ENCODE results near the gene TLE6.

DNA sequence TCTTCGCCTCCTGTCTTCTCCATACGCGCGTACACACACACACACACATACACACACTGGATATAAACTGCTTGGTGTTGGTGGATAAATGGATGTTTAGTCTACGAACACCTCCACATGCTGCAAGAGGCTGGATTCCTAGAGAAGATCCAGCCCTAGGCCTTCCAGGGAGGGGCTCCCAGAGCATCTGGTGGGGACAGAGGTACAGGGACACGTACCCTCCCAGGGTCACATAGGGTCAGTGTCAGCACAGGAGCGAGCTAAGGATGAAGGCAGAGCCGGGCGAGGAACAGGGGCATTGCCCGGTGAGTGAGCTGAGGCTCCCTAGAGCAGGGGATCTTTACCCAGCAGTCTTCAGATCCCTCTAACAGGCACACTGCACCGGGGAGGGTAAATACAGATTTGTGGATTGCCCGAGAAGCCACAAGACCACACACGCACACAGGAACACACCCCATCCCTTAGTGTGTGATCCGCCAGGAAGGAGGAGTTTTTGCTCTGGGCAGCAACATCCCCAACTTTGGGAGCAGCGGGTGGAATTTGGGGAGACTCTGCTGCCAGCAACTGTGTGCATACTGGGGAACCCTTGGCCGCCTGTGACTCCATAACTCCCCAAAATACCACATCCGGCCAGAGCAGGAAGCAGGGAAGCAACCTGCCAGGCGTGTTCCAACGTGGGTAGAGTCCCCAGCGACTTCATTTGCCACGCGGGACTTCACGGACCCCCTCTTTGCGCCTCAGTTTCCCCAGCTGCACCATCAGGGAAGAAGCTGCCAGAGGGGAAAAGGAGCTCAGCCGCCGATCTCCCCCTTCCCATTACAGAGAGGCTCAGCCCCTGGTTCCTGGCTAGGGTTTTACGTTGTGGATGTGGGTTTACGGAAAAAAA is 57.5 kb downstream of the TLE6 start:
- TF ChIP-seq, protein P1, sequence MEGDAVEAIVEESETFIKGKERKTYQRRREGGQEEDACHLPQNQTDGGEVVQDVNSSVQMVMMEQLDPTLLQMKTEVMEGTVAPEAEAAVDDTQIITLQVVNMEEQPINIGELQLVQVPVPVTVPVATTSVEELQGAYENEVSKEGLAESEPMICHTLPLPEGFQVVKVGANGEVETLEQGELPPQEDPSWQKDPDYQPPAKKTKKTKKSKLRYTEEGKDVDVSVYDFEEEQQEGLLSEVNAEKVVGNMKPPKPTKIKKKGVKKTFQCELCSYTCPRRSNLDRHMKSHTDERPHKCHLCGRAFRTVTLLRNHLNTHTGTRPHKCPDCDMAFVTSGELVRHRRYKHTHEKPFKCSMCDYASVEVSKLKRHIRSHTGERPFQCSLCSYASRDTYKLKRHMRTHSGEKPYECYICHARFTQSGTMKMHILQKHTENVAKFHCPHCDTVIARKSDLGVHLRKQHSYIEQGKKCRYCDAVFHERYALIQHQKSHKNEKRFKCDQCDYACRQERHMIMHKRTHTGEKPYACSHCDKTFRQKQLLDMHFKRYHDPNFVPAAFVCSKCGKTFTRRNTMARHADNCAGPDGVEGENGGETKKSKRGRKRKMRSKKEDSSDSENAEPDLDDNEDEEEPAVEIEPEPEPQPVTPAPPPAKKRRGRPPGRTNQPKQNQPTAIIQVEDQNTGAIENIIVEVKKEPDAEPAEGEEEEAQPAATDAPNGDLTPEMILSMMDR (IDR thresholded peaks at IDR 0.05; ENCODE audit: extremely low read depth in 1 of 2, insufficient read depth in 1 of 2, low read depth in 1 of 2, low read length in 2 of 2): no peak
- TF ChIP-seq POLR2AphosphoS5 (IDR thresholded peaks at IDR 0.05; ENCODE audit: insufficient read depth, low read depth, low read length) (no peak), MYC (IDR thresholded peaks at IDR 0.05; ENCODE audit: low read depth, low read length) (no peak)

Measured in endothelial cell of umbilical vein (primary cell).